Measurements from ENCODE around the gene ARHGAP20. TPM values are rescaled to one million over a fixed set of nuclear protein-coding genes. Genes with fewer than 3 reads are reported as not detected.

Gene ARHGAP20
- total RNA-seq, 4 donors from 2014 or later = 0.51 to 2.3 (median 1.1) TPM

GRCh38 chr11:110757962-110758755 is 45.9 kb upstream of the ARHGAP20 start:
- in situ Hi-C loops (cut with MboI; ENCODE audit: low sequenced_read_pairs in 4 of 4) (no loop called here), intact Hi-C loops (cut with DNase I; ENCODE audit: low total_unique reads) (no loop called here)
- Histone ChIP-seq H3K4me3 (no peak overlapping the region), H3K36me3 (no peaks in the 10 kb centered on the region), H3K4me1 (no peaks in the 10 kb centered on the region), H3K27me3 (no peaks in the 10 kb centered on the region), H3K27ac (no peak overlapping the region), H3K9me3 (no peaks in the 10 kb centered on the region)
- TF ChIP-seq POLR2A (IDR thresholded peaks at IDR 0.05) = no peak
- TF ChIP-seq, protein P1, sequence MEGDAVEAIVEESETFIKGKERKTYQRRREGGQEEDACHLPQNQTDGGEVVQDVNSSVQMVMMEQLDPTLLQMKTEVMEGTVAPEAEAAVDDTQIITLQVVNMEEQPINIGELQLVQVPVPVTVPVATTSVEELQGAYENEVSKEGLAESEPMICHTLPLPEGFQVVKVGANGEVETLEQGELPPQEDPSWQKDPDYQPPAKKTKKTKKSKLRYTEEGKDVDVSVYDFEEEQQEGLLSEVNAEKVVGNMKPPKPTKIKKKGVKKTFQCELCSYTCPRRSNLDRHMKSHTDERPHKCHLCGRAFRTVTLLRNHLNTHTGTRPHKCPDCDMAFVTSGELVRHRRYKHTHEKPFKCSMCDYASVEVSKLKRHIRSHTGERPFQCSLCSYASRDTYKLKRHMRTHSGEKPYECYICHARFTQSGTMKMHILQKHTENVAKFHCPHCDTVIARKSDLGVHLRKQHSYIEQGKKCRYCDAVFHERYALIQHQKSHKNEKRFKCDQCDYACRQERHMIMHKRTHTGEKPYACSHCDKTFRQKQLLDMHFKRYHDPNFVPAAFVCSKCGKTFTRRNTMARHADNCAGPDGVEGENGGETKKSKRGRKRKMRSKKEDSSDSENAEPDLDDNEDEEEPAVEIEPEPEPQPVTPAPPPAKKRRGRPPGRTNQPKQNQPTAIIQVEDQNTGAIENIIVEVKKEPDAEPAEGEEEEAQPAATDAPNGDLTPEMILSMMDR (IDR thresholded peaks at IDR 0.05 in 4 of 5, conservative IDR thresholded peaks at IDR 0.05 in 1 of 5) = no peak
- DNase-seq (no peak), ATAC-seq (no peak)

- Histone ChIP-seq H3K9me3 (no peaks in the 10 kb centered on the region), H3K4me1 (no peaks in the 10 kb centered on the region), H3K36me3 (no peaks in the 10 kb centered on the region), H3K27me3 (no peaks in the 10 kb centered on the region), H3K4me3 (no peak overlapping the region), H3K27ac (no peak overlapping the region)
- TF ChIP-seq, protein P1 (IDR thresholded peaks at IDR 0.05 in 4 of 5, conservative IDR thresholded peaks at IDR 0.05 in 1 of 5) = no peak
- no peak for TF ChIP-seq POLR2A (IDR thresholded peaks at IDR 0.05)
- intact Hi-C loops (cut with DNase I; ENCODE audit: low total_unique reads) (no loop called here), in situ Hi-C loops (cut with MboI; ENCODE audit: low sequenced_read_pairs in 4 of 4) (no loop called here)
- DNase-seq (no peak), ATAC-seq (no peak)
These were observed 44.8 kb upstream of the ARHGAP20 start for GRCh38 chr11:110757066-110757465.

- Histone ChIP-seq H3K9me3 (no peaks in the 10 kb centered on the region), H3K4me1 (no peaks in the 10 kb centered on the region), H3K36me3 (no peaks in the 10 kb centered on the region), H3K27me3 (no peaks in the 10 kb centered on the region), H3K4me3 (no peak overlapping the region), H3K27ac (no peak overlapping the region)
- TF ChIP-seq POLR2A (IDR thresholded peaks at IDR 0.05) = no peak
- TF ChIP-seq, protein P1 (IDR thresholded peaks at IDR 0.05 in 4 of 5, conservative IDR thresholded peaks at IDR 0.05 in 1 of 5) = no peak
- DNase-seq (no peak), ATAC-seq (no peak)
- intact Hi-C loops (cut with DNase I; ENCODE audit: low total_unique reads) = no loop called here
- in situ Hi-C loops (cut with MboI; ENCODE audit: low sequenced_read_pairs in 4 of 4) = no loop called here
These were observed 43.7 kb upstream of the ARHGAP20 start for GRCh38 chr11:110755941-110756340.

DNA sequence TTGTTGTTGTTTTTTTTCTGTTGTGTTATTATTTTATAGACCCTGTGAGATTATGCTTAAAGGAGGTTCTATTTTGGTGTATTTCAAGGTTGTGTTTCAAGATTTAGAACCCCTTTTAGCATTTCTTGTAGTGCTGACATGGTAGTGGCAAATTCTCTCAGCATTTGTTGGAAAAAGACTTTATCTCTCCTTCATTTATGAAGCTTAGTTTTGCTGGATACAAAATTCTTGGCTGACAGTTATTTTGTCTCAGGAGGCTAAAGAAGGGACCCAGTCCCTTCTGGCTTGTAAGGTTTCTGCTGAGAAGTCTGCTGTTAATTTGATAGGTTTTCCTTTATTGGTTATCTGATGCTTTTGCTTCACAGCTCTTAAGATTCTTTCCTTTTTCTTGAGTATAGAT is 40.7 kb upstream of the ARHGAP20 start:
- no peak for TF ChIP-seq POLR2A (IDR thresholded peaks at IDR 0.05)
- TF ChIP-seq, protein P1 (IDR thresholded peaks at IDR 0.05 in 4 of 5, conservative IDR thresholded peaks at IDR 0.05 in 1 of 5) = no peak

More for the DNA sequence above, 40.7 kb upstream of the ARHGAP20 start:
- Histone ChIP-seq H3K4me3 (no peak overlapping the region), H3K36me3 (no peaks in the 10 kb centered on the region), H3K27ac (no peak overlapping the region), H3K9me3 (no peaks in the 10 kb centered on the region), H3K4me1 (no peaks in the 10 kb centered on the region), H3K27me3 (no peaks in the 10 kb centered on the region)
- DNase-seq (no peak), ATAC-seq (no peak)
- intact Hi-C loops (cut with DNase I; ENCODE audit: low total_unique reads) = no loop called here
- in situ Hi-C loops (cut with MboI; ENCODE audit: low sequenced_read_pairs in 4 of 4) = no loop called here
